ENCODE measurements around the gene SHB.

SHB gene

GRCh38 chr9:38094165-38094564 lies 25.1 kb upstream of the SHB start:
- Mint-ChIP-seq H3K9me3 (no peaks in the 10 kb centered on the region), H3K27me3 (ENCODE audit: low read depth) (peaks cover 11% of the 10 kb centered on the region), H3K27ac (no peak overlapping the region), H3K4me1 (ENCODE audit: low read depth) (no peaks in the 10 kb centered on the region), H3K36me3 (ENCODE audit: low read depth) (no peaks in the 10 kb centered on the region), H3K4me3 (no peak overlapping the region)

GRCh38 chr9:38092656-38093055 lies 23.6 kb upstream of the SHB start:
- Mint-ChIP-seq H3K27me3 (ENCODE audit: low read depth) (peaks cover 14% of the 10 kb centered on the region), H3K9me3 (no peaks in the 10 kb centered on the region), H3K36me3 (ENCODE audit: low read depth) (no peaks in the 10 kb centered on the region), H3K4me3 (no peak overlapping the region), H3K27ac (no peak overlapping the region), H3K4me1 (ENCODE audit: low read depth) (peaks cover 2% of the 10 kb centered on the region)

- peaks cover 15% of the 10 kb centered on the region for H3K27me3 Mint-ChIP-seq (ENCODE audit: low read depth)
- H3K36me3 Mint-ChIP-seq (ENCODE audit: low read depth): no peaks in the 10 kb centered on the region
- no peak overlapping the region for H3K27ac Mint-ChIP-seq
- H3K4me3 Mint-ChIP-seq: no peak overlapping the region
- H3K4me1 Mint-ChIP-seq (ENCODE audit: low read depth): peaks cover 2% of the 10 kb centered on the region
- no peaks in the 10 kb centered on the region for H3K9me3 Mint-ChIP-seq
These were observed 23.1 kb upstream of the SHB start for GRCh38 chr9:38092200-38092524.

GRCh38 chr9:38091310-38092199 lies 22.5 kb upstream of the SHB start:
- Mint-ChIP-seq H3K27ac (no peak overlapping the region), H3K9me3 (no peaks in the 10 kb centered on the region), H3K27me3 (ENCODE audit: low read depth) (peaks cover 15% of the 10 kb centered on the region), H3K4me3 (no peak overlapping the region), H3K36me3 (ENCODE audit: low read depth) (no peaks in the 10 kb centered on the region), H3K4me1 (ENCODE audit: low read depth) (peaks cover 2% of the 10 kb centered on the region)

- Mint-ChIP-seq H3K4me3 (no peak overlapping the region), H3K9me3 (no peaks in the 10 kb centered on the region), H3K36me3 (ENCODE audit: low read depth) (no peaks in the 10 kb centered on the region), H3K27me3 (ENCODE audit: low read depth) (peaks cover 20% of the 10 kb centered on the region), H3K27ac (no peak overlapping the region), H3K4me1 (ENCODE audit: low read depth) (peaks cover 2% of the 10 kb centered on the region)
These were observed 21.1 kb upstream of the SHB start for GRCh38 chr9:38090170-38090569.

- H3K4me1 Mint-ChIP-seq (ENCODE audit: low read depth): peaks cover 2% of the 10 kb centered on the region
- no peak overlapping the region for H3K4me3 Mint-ChIP-seq
- H3K9me3 Mint-ChIP-seq: no peaks in the 10 kb centered on the region
- peaks cover 23% of the 10 kb centered on the region for H3K27me3 Mint-ChIP-seq (ENCODE audit: low read depth)
- no peak overlapping the region for H3K27ac Mint-ChIP-seq
- H3K36me3 Mint-ChIP-seq (ENCODE audit: low read depth): no peaks in the 10 kb centered on the region
These were observed 20.5 kb upstream of the SHB start for GRCh38 chr9:38089387-38090165.

GRCh38 chr9:38088006-38088925 lies 19.2 kb upstream of the SHB start:
- H3K36me3 Mint-ChIP-seq (ENCODE audit: low read depth): no peaks in the 10 kb centered on the region
- no peak overlapping the region for H3K27ac Mint-ChIP-seq
- peaks cover 2% of the 10 kb centered on the region for H3K4me1 Mint-ChIP-seq (ENCODE audit: low read depth)
- no peaks in the 10 kb centered on the region for H3K9me3 Mint-ChIP-seq
- peaks cover 23% of the 10 kb centered on the region for H3K27me3 Mint-ChIP-seq (ENCODE audit: low read depth)
- H3K4me3 Mint-ChIP-seq: no peak overlapping the region

- Mint-ChIP-seq H3K27ac (no peak overlapping the region), H3K27me3 (ENCODE audit: low read depth) (peaks cover 23% of the 10 kb centered on the region), H3K4me3 (no peak overlapping the region), H3K9me3 (no peaks in the 10 kb centered on the region), H3K36me3 (ENCODE audit: low read depth) (no peaks in the 10 kb centered on the region), H3K4me1 (ENCODE audit: low read depth) (peaks cover 2% of the 10 kb centered on the region)
These were observed 17.5 kb upstream of the SHB start for GRCh38 chr9:38086496-38086895.

GRCh38 chr9:38085308-38085707 lies 16.3 kb upstream of the SHB start:
- Mint-ChIP-seq H3K27me3 (ENCODE audit: low read depth) (peaks cover 19% of the 10 kb centered on the region), H3K36me3 (ENCODE audit: low read depth) (no peaks in the 10 kb centered on the region), H3K27ac (no peak overlapping the region), H3K4me3 (no peak overlapping the region), H3K4me1 (ENCODE audit: low read depth) (peaks cover 2% of the 10 kb centered on the region), H3K9me3 (no peaks in the 10 kb centered on the region)

GRCh38 chr9:38084556-38084880 lies 15.5 kb upstream of the SHB start:
- peaks cover 18% of the 10 kb centered on the region for H3K27me3 Mint-ChIP-seq (ENCODE audit: low read depth)
- H3K4me1 Mint-ChIP-seq (ENCODE audit: low read depth): peaks cover 2% of the 10 kb centered on the region
- no peaks in the 10 kb centered on the region for H3K9me3 Mint-ChIP-seq
- H3K36me3 Mint-ChIP-seq (ENCODE audit: low read depth): no peaks in the 10 kb centered on the region
- no peak overlapping the region for H3K27ac Mint-ChIP-seq
- no peak overlapping the region for H3K4me3 Mint-ChIP-seq

- H3K36me3 Mint-ChIP-seq (ENCODE audit: low read depth): no peaks in the 10 kb centered on the region
- H3K9me3 Mint-ChIP-seq: no peaks in the 10 kb centered on the region
- peaks cover 19% of the 10 kb centered on the region for H3K27me3 Mint-ChIP-seq (ENCODE audit: low read depth)
- H3K4me1 Mint-ChIP-seq (ENCODE audit: low read depth): peaks cover 2% of the 10 kb centered on the region
- no peak overlapping the region for H3K4me3 Mint-ChIP-seq
- H3K27ac Mint-ChIP-seq: no peak overlapping the region
These were observed 15.0 kb upstream of the SHB start for GRCh38 chr9:38083858-38084555.

- no peak overlapping the region for H3K27ac Mint-ChIP-seq
- H3K4me1 Mint-ChIP-seq (ENCODE audit: low read depth): no peaks in the 10 kb centered on the region
- H3K9me3 Mint-ChIP-seq: no peaks in the 10 kb centered on the region
- H3K36me3 Mint-ChIP-seq (ENCODE audit: low read depth): no peaks in the 10 kb centered on the region
- H3K27me3 Mint-ChIP-seq (ENCODE audit: low read depth): peaks cover 16% of the 10 kb centered on the region
- H3K4me3 Mint-ChIP-seq: no peak overlapping the region
These were observed 13.6 kb upstream of the SHB start for GRCh38 chr9:38082446-38083287.

GRCh38 chr9:38081356-38082108 lies 12.5 kb upstream of the SHB start:
- H3K36me3 Mint-ChIP-seq (ENCODE audit: low read depth): no peaks in the 10 kb centered on the region

More at GRCh38 chr9:38081356-38082108, 12.5 kb upstream of the SHB start:
- no peaks in the 10 kb centered on the region for H3K9me3 Mint-ChIP-seq
- H3K4me3 Mint-ChIP-seq: no peak overlapping the region
- H3K4me1 Mint-ChIP-seq (ENCODE audit: low read depth): no peaks in the 10 kb centered on the region
- no peak overlapping the region for H3K27ac Mint-ChIP-seq
- peaks cover 21% of the 10 kb centered on the region for H3K27me3 Mint-ChIP-seq (ENCODE audit: low read depth)
